IPS DF 6.9 (cell line): ENCODE data around the gene SLC8A1.

ENCODE experiments used
- DNase-seq: peaks from one replicate; pipeline ENCODE4 v3.0.0-alpha.2; 2013; ENCODE audit warnings: low read depth, low spot score
- H3K27ac ChIP-seq: one replicate; pipeline ENCODE4 v1.5.1; 2013; ENCODE audit warnings: low read length, control low read depth
- H3K27me3 ChIP-seq: 2 replicates; pipeline ENCODE4 v1.6.1; 2013; ENCODE audit warnings: mild to moderate bottlenecking, low read length; ENCODE audit not compliant: control insufficient read depth, insufficient read depth
- H3K36me3 ChIP-seq: 2 replicates; pipeline ENCODE4 v1.6.1; 2013; ENCODE audit warnings: low read length; ENCODE audit not compliant: control insufficient read depth, insufficient read depth
- H3K4me1 ChIP-seq: 2 replicates; pipeline ENCODE4 v1.6.1; 2013; ENCODE audit warnings: low read length; ENCODE audit not compliant: control insufficient read depth, insufficient read depth
- H3K4me3 ChIP-seq: 2 replicates; pipeline ENCODE4 v1.5.1; 2013; ENCODE audit warnings: mild to moderate bottlenecking, low read length
- H3K9me3 ChIP-seq: 2 replicates; pipeline ENCODE4 v1.6.1; 2013; ENCODE audit warnings: low read length, inconsistent platforms; ENCODE audit not compliant: control insufficient read depth, insufficient read depth
- WGBS: extraction: QIAGEN DNeasy Blood & Tissue Kit; methylation state at CpG from one replicate; pipeline ENCODE4 v1.1.7; 2013; ENCODE audit warnings: mixed read lengths, missing lambda C conversion rate; ENCODE audit not compliant: insufficient read length, insufficient coverage; 5-methylcytosine and 5-hydroxymethylcytosine counted together

The SLC8A1 gene

DNA sequence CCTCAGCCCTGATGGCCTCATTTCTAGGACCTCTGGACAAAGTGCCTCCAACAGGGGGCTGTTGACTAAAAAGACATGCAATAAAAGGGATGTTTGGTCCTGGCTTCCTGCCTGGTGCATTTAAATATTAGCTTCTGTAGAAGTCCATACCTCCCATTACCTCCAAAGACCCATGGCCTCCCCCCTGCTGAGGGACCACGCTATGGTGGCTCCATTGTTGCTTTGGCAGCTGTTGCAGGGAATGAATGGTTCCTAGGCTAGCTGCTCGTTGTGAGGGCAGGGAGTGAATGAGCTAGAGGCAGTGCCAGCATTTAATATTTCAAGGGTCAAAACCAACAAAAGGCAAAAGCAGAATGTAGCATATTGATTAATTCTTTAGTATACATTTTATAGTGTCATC lies 285.9 kb downstream of the SLC8A1 start:
- H3K36me3 ChIP-seq: no peaks in the 10 kb centered on the region
- DNase-seq: no peak
- H3K27ac ChIP-seq: no peak overlapping the region
- H3K4me3 ChIP-seq: no peak overlapping the region
- H3K4me1 ChIP-seq: no peaks in the 10 kb centered on the region; the same call in 1 of the 2 replicates
- no peaks in the 10 kb centered on the region for H3K27me3 ChIP-seq
- no CpG with 5 or more reads among the region's 2 CpGs for WGBS
- no peaks in the 10 kb centered on the region for H3K9me3 ChIP-seq

DNA sequence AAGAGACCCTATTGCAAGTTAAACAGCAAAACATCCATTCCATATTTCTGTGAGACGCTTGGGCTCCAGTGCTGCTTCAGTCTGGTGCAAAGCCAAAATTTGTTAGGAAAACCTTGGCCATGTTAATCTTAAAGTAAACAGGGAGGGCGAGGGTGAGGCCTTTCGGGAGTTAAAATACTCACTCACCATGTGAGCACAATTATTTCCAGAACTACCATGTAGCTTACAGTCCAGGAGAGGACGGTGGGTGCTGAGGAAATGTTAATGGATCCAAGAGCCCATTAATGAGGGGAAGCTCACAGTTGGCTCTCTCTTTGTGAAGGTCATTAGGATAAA lies 286.4 kb downstream of the SLC8A1 start:
- H3K4me3 ChIP-seq: no peak overlapping the region
- H3K4me1 ChIP-seq: no peaks in the 10 kb centered on the region; the same call in 1 of the 2 replicates
- H3K9me3 ChIP-seq: no peaks in the 10 kb centered on the region

DNA sequence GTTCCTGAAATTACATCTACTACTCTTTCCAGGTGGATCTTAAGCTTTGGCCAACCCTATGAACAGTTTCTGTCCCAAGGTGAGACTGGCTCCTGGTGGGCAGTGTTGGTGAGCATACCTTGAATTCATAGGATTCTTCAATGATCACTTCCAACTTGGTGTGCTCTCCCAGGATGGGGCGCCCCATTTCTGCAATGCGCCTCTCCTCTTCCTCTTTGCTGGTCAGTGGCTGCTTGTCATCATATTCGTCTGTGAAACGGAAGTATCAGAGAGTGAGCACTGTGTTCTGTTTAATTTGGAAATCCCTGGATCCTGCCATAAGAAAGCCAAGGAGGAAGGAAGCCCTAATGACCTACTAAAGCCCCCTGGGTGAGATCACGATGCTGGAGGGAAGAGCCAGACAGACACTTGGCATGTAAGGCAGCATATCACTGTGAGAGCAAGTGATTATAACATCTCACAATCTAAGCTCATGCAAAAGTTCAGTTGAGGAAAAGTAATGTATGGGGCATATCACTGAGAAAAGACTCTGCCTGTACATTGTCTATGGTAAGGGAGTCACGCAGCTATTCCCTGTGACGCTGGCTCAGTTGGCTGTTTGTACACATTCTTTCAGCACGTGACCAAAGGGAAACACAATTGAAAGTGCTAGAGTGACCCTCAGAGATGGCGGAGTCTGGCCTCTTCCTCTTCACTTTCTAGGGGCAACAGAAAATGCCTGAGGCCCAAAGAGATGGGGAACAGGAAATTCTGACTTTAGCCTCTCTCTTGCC lies 287.0 kb downstream of the SLC8A1 start:
- WGBS: no CpG with 5 or more reads among the region's 9 CpGs
- no peak overlapping the region for H3K27ac ChIP-seq
- no peaks in the 10 kb centered on the region for H3K27me3 ChIP-seq
- H3K4me3 ChIP-seq: no peak overlapping the region
- H3K4me1 ChIP-seq: no peaks in the 10 kb centered on the region; the same call in 1 of the 2 replicates
- DNase-seq: no peak
- H3K36me3 ChIP-seq: no peaks in the 10 kb centered on the region
- H3K9me3 ChIP-seq: no peaks in the 10 kb centered on the region

More for the DNA sequence above, 286.4 kb downstream of the SLC8A1 start:
- Histone ChIP-seq H3K27me3 (no peaks in the 10 kb centered on the region), H3K27ac (no peak overlapping the region), H3K36me3 (no peaks in the 10 kb centered on the region)
- WGBS: no CpG with 5 or more reads among the region's 4 CpGs
- no peak for DNase-seq

DNA sequence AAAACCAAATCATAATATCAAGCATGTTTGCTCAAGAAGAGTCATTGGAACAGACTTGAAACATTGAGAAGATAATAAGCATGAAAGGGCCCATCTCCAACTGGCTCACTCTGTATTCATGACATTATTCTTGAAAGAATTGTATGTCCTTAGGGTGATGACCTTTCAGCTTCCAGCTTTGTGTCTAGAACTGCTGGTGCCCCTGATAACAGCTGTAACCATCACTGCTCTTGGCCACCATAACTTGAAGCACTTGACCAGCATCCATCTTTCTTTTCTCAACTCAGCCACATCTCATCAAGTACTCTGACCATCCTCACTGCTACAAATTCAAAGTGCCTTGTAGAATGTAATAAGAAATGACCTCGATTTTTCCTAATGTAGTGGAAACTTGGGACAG lies 289.9 kb downstream of the SLC8A1 start:
- H3K36me3 ChIP-seq: no peaks in the 10 kb centered on the region
- no peaks in the 10 kb centered on the region for H3K9me3 ChIP-seq
- WGBS: no CpG with 5 or more reads among the region's 1 CpG
- no peak overlapping the region for H3K27ac ChIP-seq
- DNase-seq: no peak
- no peaks in the 10 kb centered on the region; the same call in 1 of the 2 replicates for H3K4me1 ChIP-seq
- H3K4me3 ChIP-seq: no peak overlapping the region
- H3K27me3 ChIP-seq: no peaks in the 10 kb centered on the region

DNA sequence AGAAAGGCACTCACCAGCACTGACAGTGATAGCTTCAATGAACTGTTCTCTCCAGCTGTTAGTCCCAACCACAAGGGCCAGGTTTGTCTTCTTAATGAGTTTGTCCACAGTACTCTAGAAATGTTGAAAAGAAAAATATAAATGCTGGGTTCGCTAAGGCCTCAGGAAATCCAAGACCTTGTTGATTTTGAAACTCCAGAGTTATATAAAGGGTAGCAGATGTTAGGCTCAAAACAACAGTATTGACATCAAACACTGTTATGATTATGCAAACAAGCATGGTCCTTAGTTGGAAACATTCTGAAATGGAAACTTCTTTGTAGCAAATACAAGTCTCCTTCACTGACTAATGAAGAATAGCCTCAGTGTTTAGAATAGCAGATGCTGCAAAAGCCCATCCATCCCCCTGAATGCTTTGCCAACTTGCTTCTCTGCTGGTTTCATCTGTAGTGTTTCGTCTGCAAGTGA lies 291.1 kb downstream of the SLC8A1 start:
- H3K4me3 ChIP-seq: no peak overlapping the region
- DNase-seq: no peak
- no peak overlapping the region for H3K27ac ChIP-seq
- H3K9me3 ChIP-seq: no peaks in the 10 kb centered on the region
- H3K4me1 ChIP-seq: no peaks in the 10 kb centered on the region; the same call in 1 of the 2 replicates
- H3K27me3 ChIP-seq: no peaks in the 10 kb centered on the region
- WGBS: no CpG with 5 or more reads among the region's 2 CpGs
- H3K36me3 ChIP-seq: no peaks in the 10 kb centered on the region

DNA sequence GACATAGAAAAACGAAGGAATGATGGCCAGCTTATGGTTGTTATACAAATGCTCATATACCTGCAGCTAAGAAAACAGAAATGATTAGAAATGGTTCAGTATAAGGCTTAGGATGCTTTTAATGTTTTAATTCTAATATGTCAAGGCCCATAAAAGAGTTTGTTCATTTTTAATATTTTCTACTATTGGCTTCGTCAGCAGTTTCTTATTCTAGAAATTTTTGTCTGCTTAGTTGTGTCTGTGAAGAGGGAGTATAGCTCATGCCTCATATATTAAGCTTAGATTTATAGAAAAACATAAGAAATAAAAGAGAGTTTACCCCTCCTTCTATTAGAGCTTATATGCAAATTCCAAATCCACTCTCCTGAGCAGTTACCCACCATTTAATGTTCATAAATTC lies 292.6 kb downstream of the SLC8A1 start:
- Histone ChIP-seq H3K9me3 (no peaks in the 10 kb centered on the region), H3K27me3 (no peaks in the 10 kb centered on the region), H3K4me3 (no peak overlapping the region), H3K36me3 (no peaks in the 10 kb centered on the region), H3K27ac (no peak overlapping the region), H3K4me1 (no peaks in the 10 kb centered on the region; the same call in 1 of the 2 replicates)
- WGBS: no CpG with 5 or more reads among the region's 2 CpGs
- no peak for DNase-seq

DNA sequence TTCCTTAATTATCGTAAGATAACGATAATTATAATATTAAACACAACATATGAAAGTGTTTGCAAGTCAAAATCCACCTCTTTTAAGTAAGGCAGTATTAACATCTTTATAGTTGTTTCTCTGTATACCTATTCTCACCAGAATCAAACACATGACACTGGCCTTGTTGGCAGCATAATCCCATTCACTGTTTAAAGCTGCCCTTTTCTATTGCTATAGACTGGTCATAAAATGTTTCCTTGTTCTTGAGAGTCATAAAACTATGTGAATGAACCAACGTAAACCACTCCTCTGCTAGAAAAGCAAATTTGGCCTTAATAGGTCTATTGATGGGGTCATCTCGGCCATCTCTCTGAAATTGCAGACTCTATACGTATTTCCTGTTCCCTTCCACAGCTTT lies 293.1 kb downstream of the SLC8A1 start:
- H3K4me1 ChIP-seq: no peaks in the 10 kb centered on the region
- WGBS: no CpG with 5 or more reads among the region's 5 CpGs
- H3K36me3 ChIP-seq: no peaks in the 10 kb centered on the region
- no peak overlapping the region for H3K27ac ChIP-seq
- H3K4me3 ChIP-seq: no peak overlapping the region
- no peak for DNase-seq
- no peaks in the 10 kb centered on the region for H3K9me3 ChIP-seq
- H3K27me3 ChIP-seq: no peaks in the 10 kb centered on the region

DNA sequence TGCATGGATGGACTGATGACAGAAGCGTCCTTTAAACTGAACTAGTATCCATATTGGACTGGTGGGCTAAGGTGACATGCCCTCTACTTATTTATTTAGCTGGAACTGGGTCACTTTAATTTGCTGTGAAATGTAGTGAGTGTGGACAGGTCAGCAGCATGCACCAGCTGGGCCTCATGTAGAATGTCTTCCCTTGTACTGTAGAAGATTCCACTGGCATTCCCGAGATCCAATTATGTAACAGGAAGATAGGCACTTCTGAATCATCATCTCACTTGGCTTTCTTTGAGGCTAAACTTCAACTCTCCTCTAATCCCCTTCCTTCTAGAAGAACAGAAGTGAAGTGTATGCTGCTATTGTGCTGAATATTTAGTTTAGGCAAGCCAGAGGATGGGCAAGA lies 296.2 kb downstream of the SLC8A1 start:
- no CpG with 5 or more reads among the region's 2 CpGs for WGBS
- H3K9me3 ChIP-seq: no peaks in the 10 kb centered on the region
- no peak overlapping the region for H3K27ac ChIP-seq
- no peak overlapping the region for H3K4me3 ChIP-seq
- DNase-seq: no peak
- H3K36me3 ChIP-seq: no peaks in the 10 kb centered on the region
- no peaks in the 10 kb centered on the region for H3K4me1 ChIP-seq
- H3K27me3 ChIP-seq: no peaks in the 10 kb centered on the region

DNA sequence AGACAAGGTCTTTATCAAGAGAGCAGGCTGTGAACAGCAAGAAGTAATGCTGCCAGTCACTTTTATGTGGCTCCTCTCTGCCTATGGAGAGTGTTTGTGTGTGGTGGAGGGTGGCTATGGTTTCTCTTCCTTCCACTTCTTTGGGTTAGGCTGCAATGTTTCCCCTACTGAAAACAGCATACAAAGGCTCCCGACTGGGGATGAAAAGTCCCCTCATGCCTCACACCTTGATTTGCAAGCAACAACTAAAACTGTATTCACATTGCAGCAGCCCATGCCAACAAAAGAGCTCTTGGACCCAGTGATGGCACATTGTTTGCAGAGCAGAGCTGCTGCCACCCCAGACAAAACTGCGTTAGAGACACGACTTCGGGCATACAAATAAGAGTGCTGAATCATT lies 301.6 kb downstream of the SLC8A1 start:
- H3K27me3 ChIP-seq: no peaks in the 10 kb centered on the region
- H3K36me3 ChIP-seq: no peaks in the 10 kb centered on the region
- no peak overlapping the region for H3K27ac ChIP-seq
- WGBS: no CpG with 5 or more reads among the region's 4 CpGs
- no peak overlapping the region for H3K4me3 ChIP-seq
- no peaks in the 10 kb centered on the region for H3K9me3 ChIP-seq
- DNase-seq: no peak
- peaks cover 2% of the 10 kb centered on the region; the same call in 1 of the 2 replicates for H3K4me1 ChIP-seq

DNA sequence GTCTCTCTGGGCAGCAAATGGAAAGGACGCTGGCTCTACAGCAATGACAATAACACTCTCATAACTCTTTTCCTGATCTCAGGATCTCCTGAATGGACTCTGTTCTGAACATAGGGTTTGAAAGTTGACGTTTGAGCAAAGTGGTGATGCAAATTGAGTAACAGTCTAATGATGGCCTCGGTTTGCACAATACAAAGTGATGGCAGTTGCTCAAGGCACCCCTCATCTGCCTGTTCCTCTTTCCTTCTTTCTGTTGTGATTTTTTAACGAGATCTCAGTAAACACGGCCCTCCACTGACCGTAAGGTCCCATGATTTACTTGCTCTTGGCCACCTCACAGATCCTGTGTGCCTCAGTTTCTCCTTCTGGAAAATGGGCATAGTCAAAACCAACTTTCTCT lies 303.6 kb downstream of the SLC8A1 start:
- H3K27ac ChIP-seq: no peak overlapping the region
- no peak overlapping the region for H3K4me3 ChIP-seq
- no peaks in the 10 kb centered on the region for H3K27me3 ChIP-seq
- H3K4me1 ChIP-seq: peaks cover 2% of the 10 kb centered on the region; the same call in 1 of the 2 replicates
- H3K9me3 ChIP-seq: no peaks in the 10 kb centered on the region
- no peaks in the 10 kb centered on the region for H3K36me3 ChIP-seq
- WGBS: no CpG with 5 or more reads among the region's 6 CpGs
- no peak for DNase-seq

DNA sequence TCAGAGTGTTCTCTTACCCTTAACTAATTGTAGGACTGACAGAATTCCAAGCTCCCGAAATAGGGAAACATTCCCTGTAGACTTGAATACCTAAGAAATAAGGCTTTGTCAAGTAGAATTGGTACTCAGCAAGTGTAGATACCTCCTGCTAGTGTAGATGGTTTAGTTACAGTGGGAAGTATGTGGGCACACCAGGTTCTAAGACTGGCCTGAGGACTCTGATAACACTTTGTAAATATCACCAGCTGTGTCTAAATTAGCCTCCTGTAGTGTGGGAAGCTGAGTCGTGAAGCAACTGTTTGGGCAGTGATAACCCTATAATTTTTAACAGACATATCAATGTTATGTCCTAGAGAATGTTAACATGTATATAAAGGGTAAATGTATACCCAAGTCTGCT lies 304.5 kb downstream of the SLC8A1 start:
- no peaks in the 10 kb centered on the region for H3K27me3 ChIP-seq
- WGBS: no CpG with 5 or more reads among the region's 2 CpGs
- peaks cover 2% of the 10 kb centered on the region; the same call in 1 of the 2 replicates for H3K4me1 ChIP-seq
- H3K9me3 ChIP-seq: no peaks in the 10 kb centered on the region
- H3K4me3 ChIP-seq: no peak overlapping the region
- no peak for DNase-seq
- H3K36me3 ChIP-seq: no peaks in the 10 kb centered on the region
- no peak overlapping the region for H3K27ac ChIP-seq
